Osteoblast (primary cell): ENCODE results near the gene ARHGEF4. TPM values are rescaled to one million over a fixed set of nuclear protein-coding genes. Genes with fewer than 3 reads are reported as not detected.

Experiments
- DNase-seq: peaks from one replicate; pipeline ENCODE4 v3.0.0; 2011; ENCODE audit warnings: low spot score, mixed read lengths; ENCODE audit not compliant: insufficient read length; ENCODE audit errors: missing footprints
- H2AFZ ChIP-seq: 2 replicates; pipeline ENCODE4 v1.6.0; 2011; ENCODE audit warnings: mild to moderate bottlenecking, low read length
- H3K27ac ChIP-seq: 2 replicates; pipeline ENCODE4 v1.5.1; 2011; ENCODE audit warnings: mild to moderate bottlenecking, low read depth, low read length, moderate library complexity
- H3K27me3 ChIP-seq: 2 replicates; pipeline ENCODE4 v1.6.0; 2012; ENCODE audit warnings: mild to moderate bottlenecking, control low read depth, inconsistent platforms, low read length, moderate library complexity; ENCODE audit not compliant: insufficient read depth
- H3K36me3 ChIP-seq: 2 replicates; pipeline ENCODE4 v1.5.1; 2011; ENCODE audit warnings: mild to moderate bottlenecking, low read length, control low read depth, moderate library complexity; ENCODE audit not compliant: insufficient read depth
- H3K4me1 ChIP-seq: 2 replicates; pipeline ENCODE4 v1.5.1; 2011; ENCODE audit warnings: mild to moderate bottlenecking, low read length, control low read depth, moderate library complexity; ENCODE audit not compliant: insufficient read depth
- H3K4me2 ChIP-seq: 2 replicates; pipeline ENCODE4 v1.6.0; 2011; ENCODE audit warnings: mild to moderate bottlenecking, low read length; ENCODE audit not compliant: insufficient read depth
- H3K4me3 ChIP-seq: fragments of 200-600 bp; sonication (generic); 3 replicates; pipeline ENCODE4 v1.5.1; 2012; ENCODE audit warnings: mild to moderate bottlenecking, low read length, inconsistent platforms; ENCODE audit not compliant: insufficient read depth
- H3K79me2 ChIP-seq: 2 replicates; pipeline ENCODE4 v1.6.0; 2012; ENCODE audit warnings: mild to moderate bottlenecking, low read length, control low read depth, inconsistent platforms; ENCODE audit not compliant: insufficient read depth
- H3K9me3 ChIP-seq: 2 replicates; pipeline ENCODE4 v1.5.1; 2011; ENCODE audit warnings: low read depth, low read length, control low read depth
- H4K20me1 ChIP-seq: 2 replicates; pipeline ENCODE4 v1.6.0; 2012; ENCODE audit warnings: mild to moderate bottlenecking, low read length, control low read depth; ENCODE audit not compliant: insufficient read depth
- CTCF ChIP-seq: IDR thresholded peaks from 2 replicates; pipeline ENCODE4 v1.5.1; 2011; ENCODE audit warnings: mild to moderate bottlenecking, low read depth, low read length, moderate library complexity; ENCODE audit errors: extremely low read depth
- total RNA-seq: library from RNA; depleted of rRNA; stranded (reverse); fragments of >200 nt; gene quantifications from 2 replicates; pipeline ENCODE4 v1.2.3, GENCODE V29; 2012

ARHGEF4 gene
- total RNA-seq, 1 donor: 3.6 TPM

DNA sequence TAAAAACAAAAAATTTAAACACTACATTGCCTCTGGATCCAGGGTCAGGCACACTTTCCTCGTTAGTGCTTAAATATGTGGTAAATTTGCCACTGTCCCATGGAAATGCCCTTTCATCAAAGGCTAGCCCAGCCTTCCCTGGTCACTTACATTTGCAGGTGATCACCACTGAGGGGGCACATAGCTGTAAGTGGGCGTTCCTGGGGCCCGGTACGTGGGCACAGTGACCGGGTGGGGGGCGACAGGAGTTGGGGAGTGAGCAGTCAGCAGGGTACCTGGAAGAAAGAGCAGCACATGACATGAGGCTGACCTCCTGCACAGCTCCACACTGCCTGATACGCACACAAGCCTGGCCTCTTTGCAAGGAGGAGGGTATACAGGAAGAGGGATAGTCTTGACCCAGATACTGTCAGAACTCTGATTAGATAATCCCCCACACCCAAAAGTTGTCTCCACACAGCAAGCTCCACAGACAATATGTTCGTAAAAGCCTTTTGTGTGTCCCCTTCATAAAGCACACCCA is 216.1 kb downstream of the ARHGEF4 start:
- H2AFZ ChIP-seq: no peak overlapping the region
- H3K4me2 ChIP-seq: no peak overlapping the region
- no peaks in the 10 kb centered on the region for H3K27me3 ChIP-seq
- no peak for TF ChIP-seq CTCF
- peaks cover 70% of the 10 kb centered on the region for H3K36me3 ChIP-seq
- DNase-seq: peak; percentile 71
- no peak overlapping the region for H3K4me3 ChIP-seq
- no peaks in the 10 kb centered on the region for H3K9me3 ChIP-seq
- H3K27ac ChIP-seq: no peak overlapping the region
- peaks cover 16% of the 10 kb centered on the region for H3K4me1 ChIP-seq
- H4K20me1 ChIP-seq: peaks cover 45% of the 10 kb centered on the region
- H3K79me2 ChIP-seq: peaks cover 65% of the 10 kb centered on the region

DNA sequence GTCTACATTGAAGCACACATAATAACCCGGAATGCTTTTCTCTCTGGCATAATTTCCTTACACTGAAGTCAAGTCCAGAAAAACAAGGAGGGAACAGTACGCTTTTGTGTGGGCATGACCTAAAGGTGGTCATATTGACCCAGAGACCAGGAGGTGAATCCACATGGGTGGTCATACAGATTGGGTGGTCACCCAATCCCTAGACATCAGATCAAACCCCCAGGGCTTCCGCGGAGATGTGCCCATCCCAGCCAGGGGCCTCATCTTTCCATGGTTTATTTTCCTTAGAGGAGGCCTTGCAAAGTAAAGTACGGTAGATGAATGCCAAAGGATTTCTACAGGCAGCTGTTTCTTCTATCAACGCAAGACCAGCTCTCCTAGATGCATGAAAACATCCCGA is 217.8 kb downstream of the ARHGEF4 start:
- Histone ChIP-seq H2AFZ (no peak overlapping the region), H3K4me1 (peaks cover 16% of the 10 kb centered on the region), H3K27ac (no peak overlapping the region), H3K27me3 (no peaks in the 10 kb centered on the region), H3K79me2 (peaks cover 82% of the 10 kb centered on the region), H3K4me3 (no peak overlapping the region), H3K4me2 (no peak overlapping the region), H3K36me3 (peaks cover 65% of the 10 kb centered on the region), H4K20me1 (peaks cover 51% of the 10 kb centered on the region), H3K9me3 (no peaks in the 10 kb centered on the region)
- no peak for TF ChIP-seq CTCF
- no peak for DNase-seq

DNA sequence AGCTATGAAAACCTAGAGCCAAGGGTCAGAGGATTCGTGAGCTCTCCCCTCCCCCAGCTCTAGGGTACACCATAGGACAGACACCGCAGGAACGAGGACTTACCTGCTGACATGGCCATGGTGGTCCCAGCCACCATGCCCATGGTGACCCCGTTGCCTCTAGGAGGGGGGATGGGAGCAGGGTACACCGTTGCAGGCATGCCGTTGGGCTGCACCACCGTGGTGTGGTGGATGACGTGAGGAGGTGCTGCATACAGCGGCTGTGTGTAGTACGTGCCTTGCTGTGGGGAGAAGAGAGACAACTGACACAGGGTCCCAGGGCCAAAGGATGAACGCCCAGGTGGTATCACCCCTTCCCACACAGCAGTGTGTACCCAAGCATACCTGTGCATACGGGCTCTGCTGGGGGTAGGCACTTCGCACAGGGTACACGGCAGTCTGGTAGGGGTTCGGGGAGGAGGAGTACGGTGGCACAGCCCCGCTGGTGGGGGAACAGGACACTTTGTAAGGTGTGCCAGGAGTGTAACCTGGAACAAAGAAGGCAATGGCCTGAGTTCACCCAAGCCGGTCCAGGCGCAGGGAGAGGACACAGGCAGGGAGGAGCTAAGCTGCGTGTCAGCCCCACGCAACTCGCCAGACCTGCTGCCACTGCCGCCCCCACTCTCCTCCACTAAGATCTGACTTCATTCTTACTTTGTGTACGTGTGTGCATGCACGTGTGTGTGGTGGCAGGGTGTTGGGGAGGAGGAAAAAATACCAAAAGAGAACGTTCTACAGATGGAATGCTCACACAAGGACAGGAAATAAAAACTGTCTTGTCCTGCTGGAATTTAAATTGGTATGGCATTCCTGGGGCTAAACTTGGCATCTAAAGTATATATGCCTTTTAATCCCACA is 218.7 kb downstream of the ARHGEF4 start:
- Histone ChIP-seq H3K4me3 (no peak overlapping the region), H3K4me1 (peaks cover 16% of the 10 kb centered on the region), H2AFZ (no peak overlapping the region), H3K27ac (peak overlapping the region; percentile 76), H3K79me2 (peaks cover 87% of the 10 kb centered on the region), H4K20me1 (peaks cover 51% of the 10 kb centered on the region), H3K9me3 (no peaks in the 10 kb centered on the region), H3K4me2 (peak overlapping the region; percentile 58), H3K27me3 (no peaks in the 10 kb centered on the region), H3K36me3 (peaks cover 57% of the 10 kb centered on the region)
- peak; percentile 82 for DNase-seq
- TF ChIP-seq CTCF: no peak

DNA sequence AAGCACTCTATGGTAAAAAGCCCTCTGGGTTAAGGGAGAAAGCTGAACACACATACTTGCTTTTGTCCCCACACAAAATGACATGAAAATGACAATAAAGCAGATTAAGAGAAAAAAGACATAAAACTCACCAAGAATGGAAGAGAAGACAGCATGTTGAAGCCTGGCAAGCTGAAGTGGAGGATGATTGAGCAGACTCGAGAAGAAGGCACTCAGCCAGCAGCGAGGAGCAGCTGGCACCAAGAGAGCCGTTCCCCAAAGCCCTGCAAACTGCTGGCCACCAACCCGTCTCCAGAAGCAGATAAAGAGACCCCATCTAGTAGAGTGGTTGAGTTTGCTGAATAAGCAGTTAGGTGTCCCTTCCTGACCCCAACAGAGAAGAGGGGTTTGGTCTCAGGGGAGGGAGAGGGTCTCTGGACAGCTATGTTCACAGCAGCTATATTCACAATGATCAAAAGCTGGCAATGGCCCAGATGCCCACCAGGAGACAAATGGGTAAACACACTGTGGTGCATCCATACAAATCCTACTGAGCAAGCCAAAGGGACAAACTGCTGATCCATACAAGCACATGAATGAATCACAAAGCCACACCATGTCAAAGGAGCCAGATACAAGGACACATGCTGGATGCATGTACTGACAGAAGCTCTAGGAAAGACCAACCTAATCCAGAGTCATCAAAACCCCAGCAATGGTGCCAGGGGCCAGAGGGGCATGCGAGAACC is 219.7 kb downstream of the ARHGEF4 start:
- H3K4me2 ChIP-seq: peak overlapping the region; percentile 58
- H3K4me3 ChIP-seq: no peak overlapping the region
- no peaks in the 10 kb centered on the region for H3K9me3 ChIP-seq
- H3K36me3 ChIP-seq: peaks cover 53% of the 10 kb centered on the region
- peak overlapping the region; percentile 71 for H3K27ac ChIP-seq
- DNase-seq: peak; percentile 68
- TF ChIP-seq CTCF: no peak
- H3K79me2 ChIP-seq: peaks cover 92% of the 10 kb centered on the region
- H2AFZ ChIP-seq: no peak overlapping the region
- H3K27me3 ChIP-seq: no peaks in the 10 kb centered on the region
- H3K4me1 ChIP-seq: peaks cover 16% of the 10 kb centered on the region
- peaks cover 53% of the 10 kb centered on the region for H4K20me1 ChIP-seq
